A673 (cell line): ENCODE measurements around the gene FOXN3.

ENCODE experiments used
- CTCF ChIP-seq: fragments of 300-800, 200-600 bp; sonication (generic); conservative IDR thresholded peaks from 2 replicates; pipeline ENCODE4 v1.5.1; 2017; ENCODE audit warnings: low read depth, mild to moderate bottlenecking, antibody characterized with exemption, low read length, moderate library complexity, mixed read lengths
- EZH2 ChIP-seq: fragments of 200-600 bp; sonication (generic); IDR thresholded peaks from 2 replicates; pipeline ENCODE4 v1.6.1; 2017; ENCODE audit warnings: borderline replicate concordance, low read depth, mild to moderate bottlenecking, mixed read lengths, antibody characterized with exemption, low read length; ENCODE audit not compliant: poor library complexity, severe bottlenecking

- TF ChIP-seq CTCF (no peak), EZH2 (no peak)
Measured at GRCh38 chr14:89309670-89310177, 107.3 kb downstream of the FOXN3 start.
